ENCODE measurements around the gene SCN4A.
A peak's percentile ranks its signal among the peaks of the same experiment; 100 is the strongest.
"Not testable (repeated sequence)": the region's sequence is repeated elsewhere in the genome, so short reads cannot be mapped to it uniquely, and the experiment has no call there.

The SCN4A gene

DNA sequence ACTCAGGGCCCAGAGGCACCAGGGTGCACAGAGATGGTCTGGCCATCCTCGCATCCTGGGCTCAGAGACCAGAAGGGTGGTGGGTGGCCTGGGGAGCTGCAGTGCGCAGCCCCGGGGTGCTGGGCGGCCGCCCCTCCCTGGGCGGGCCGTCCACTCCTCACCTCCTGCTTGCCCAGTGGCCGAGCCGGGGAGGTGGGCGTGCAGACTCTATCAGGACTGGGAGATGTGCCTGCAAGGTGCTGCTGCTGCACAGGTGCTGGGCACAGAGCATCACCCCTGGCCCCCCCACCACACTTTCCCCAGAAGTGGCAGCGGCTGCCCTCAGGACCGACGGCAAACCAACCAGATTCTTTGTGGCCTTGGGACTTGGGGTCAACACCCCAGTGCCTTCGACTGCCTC, at the start of gene SCN4A:
SCN4A (minus strand) TSS at position 123 of the 400 bp plus-strand sequence; CDS start at position 46, 77 bp downstream.
- DNase-seq (ENCODE audit: low read depth in 2 of 3, low spot score in 2 of 3), result no peak

DNA sequence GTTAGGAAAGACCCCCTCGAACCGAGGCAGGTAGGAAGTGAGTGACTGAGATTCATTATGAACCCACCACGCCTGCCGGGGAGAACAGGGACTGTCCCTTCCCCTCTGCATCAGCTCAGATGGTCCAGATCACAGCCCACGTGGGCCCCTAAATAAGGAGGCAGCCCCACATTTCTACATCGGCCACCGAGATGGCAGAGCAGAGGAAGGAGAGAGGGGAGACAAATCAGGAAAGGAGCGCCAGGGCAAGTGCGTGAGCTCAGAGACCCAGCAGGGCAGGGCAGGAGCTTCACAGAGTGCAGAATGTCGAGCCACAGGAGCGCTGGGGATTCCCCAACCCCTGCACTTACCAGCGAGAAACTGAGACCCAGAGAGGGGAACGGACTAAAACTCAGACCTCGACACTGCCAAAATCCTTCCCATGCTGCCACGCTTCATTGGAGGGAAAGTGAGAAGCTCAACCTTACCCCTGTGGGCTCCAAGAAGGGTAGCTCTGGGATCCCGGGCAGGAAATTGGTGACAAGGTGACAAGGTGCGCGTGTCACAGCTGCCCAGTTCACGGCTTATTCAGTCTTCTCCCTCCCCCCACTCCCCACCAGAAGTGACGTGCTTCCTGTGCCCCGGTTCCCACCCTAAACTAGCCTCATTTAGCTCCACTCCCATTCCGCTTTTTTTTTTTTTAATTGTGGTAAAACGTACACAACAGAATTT, 47.5 kb upstream of the SCN4A start, which contains the start of gene ICAM2:
ICAM2 (minus strand) TSS at position 578 of the 711 bp plus-strand sequence. CDS start 13,942 bp downstream, outside the sequence.
- DNase-seq (ENCODE audit: low read depth in 2 of 3, low spot score in 2 of 3), result peak; percentile 65 to 68 (median 67)

DNA sequence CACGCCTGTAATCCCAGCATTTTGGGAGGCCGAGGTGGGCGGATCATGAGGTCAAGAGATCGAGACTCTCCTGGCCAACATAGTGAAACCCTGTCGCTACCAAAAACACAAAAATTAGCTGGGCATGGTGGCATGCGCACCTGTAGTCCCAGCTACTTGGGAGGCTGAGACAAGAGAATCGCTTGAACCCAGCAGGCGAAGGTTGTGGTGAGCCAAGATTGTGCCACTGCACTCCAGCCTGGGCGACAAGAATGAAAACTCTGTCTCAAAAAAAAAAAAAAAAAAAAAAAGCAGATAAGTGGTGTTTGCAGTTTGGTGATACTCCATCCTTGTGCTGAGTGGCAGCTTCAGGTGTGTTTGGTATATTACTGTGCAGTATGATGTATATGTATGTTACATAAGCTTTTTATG, 46.8 kb upstream of the SCN4A start:
- DNase-seq (ENCODE audit: low read depth in 2 of 3, low spot score in 2 of 3), result not testable (repeated sequence)

DNA sequence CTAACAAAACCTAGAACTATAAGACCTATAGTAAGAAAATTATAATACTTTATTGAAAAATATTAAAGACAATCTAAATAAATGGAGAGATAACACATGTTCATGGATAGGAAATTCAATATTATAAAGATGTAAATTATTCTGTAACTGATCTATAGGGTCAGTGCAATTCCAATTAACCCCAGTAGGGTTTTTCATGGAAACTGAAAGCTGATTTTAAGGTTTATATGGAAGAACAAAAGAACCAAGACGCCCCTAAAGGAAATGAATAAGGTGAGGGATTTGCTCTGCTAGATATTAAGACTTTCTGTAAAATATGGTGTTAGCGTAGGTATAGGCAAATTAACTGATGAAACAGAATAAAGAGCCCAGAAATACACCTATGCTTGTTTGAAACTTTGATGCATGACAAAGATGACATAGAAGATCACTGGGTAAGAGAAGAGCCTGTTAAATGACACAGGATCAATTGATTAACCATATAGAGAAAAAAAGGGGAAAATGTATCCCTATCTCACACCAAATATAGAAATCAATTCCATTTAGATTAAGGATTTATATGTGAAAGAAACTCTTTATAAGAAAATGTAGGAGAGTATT, 44.8 kb upstream of the SCN4A start:
- DNase-seq (ENCODE audit: low read depth in 2 of 3, low spot score in 2 of 3), result no peak

DNA sequence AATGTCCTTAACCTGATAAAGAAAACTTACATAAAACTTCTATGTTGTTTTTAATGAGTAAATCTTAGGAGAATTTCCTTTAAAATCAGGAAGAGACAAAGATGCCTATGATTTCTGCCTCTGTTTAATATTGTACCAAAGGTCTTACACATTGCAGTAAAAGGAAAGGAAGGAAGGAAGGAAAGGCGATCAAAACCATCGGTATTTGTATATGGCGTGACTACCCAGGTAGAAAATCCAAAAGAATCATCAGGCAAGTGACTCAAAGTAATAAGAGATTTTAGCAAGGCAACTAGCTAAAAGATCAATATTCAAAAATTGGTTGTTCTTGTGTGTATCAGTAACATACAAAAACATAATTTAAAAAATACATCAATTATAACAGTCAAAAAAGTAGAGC, 44.3 kb upstream of the SCN4A start:
- no peak for DNase-seq (ENCODE audit: low read depth in 2 of 3, low spot score in 2 of 3)

DNA sequence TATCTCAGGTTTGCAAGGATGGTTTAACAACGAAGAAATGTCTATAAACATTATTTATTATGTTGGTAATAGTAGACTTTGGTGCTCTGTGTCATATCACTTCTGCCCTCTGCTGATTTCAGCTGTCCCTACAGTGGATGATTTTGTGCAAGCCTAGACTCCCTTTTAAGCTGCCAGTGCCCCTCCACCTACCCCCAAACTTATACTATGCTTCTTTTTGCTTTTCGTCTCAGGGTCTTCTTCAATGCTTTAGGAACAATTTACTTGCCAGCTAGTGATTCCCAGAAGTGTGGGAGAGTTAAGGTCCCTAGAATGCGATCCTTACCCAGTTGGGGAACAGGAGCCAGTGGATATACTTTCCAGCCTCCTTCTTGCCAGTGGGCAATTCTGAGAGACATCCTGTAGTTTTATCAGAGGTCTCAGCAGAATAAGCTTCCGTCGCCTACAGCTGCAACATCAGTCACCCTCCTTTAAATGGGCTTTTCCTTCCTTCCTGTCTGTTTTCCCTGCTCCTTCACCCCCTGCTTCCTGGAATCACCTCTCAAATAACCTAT, 43.6 kb upstream of the SCN4A start:
- no peak for DNase-seq (ENCODE audit: low read depth in 2 of 3, low spot score in 2 of 3)

DNA sequence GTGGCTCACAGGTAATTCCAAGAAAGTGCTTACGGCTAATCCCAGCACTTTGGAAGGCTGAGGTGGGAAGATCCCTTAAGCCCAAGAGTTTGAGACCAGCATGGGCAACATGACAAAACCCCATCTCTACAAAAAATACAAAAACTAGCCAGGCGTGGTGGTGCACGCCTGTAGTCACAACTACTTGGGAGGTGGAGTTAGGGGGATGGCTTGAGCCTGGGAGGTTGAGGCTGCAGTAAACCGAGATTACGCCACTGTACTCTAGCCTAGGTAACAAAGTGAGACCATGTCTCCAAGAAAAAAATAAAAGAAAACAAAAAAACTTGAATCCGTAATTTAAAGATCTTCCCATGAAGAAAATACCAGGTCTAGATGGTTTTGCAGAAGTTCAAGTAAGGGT, 42.7 kb upstream of the SCN4A start:
- DNase-seq (ENCODE audit: low read depth in 2 of 3, low spot score in 2 of 3), result no peak

DNA sequence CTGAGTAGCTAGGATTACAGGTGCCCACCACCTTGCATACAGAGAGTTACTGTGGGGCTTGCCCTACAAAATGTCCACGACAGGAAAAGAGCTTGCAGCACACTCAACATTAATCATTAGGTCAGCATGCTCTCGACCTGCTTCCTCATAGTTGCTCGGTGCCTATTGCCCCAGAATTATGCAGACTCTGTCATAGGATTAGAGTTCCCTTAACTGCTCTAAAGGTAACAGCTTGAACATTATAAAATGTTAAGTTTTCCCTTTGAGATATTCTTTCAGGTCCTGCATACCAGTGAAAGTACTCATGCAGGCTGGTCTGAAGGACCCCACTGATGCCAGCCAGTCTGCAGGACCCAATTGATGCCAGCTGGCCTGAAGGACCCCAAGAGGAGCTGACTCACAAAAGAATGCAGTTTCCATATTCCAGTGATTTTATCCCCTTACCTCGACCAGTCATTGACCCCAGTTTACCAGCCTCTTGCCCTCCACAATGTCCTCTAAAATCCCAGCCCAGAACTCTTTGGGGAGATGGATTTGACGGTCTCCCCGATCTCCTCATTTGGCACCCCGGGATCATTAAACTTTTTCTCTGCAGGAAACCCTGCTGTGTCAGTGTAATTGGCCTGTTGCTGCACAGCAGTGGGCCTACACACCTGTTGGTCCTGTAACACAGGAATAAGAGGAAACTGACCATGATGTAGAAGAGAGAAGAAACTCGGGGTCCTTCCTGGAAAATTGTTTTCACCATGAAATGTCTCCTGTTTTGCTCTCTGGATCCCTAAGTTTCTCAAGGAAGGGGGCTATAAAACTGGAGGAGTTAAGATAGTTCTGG, 37.1 kb upstream of the SCN4A start:
- DNase-seq (ENCODE audit: low read depth in 2 of 3, low spot score in 2 of 3), result no peak

DNA sequence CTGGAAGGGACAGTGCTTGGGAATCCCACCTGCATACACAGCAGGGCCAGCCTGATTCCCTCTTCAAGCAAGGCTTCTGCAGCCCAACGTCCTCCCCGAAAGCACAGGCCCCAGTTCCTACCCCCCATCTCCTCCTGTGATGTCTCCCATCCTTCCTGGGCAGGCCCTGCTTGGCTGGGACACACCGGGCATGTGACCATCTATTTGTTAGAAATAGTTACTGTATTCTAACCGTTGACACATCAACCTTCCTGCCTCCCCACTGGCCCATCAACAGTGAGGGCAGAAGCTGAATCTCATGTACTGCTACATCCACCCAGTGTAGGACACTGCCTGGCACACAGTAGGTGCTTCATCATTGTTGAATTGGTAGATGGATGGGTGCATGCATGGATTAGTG, 36.1 kb upstream of the SCN4A start:
- DNase-seq (ENCODE audit: low read depth in 2 of 3, low spot score in 2 of 3), result no peak

DNA sequence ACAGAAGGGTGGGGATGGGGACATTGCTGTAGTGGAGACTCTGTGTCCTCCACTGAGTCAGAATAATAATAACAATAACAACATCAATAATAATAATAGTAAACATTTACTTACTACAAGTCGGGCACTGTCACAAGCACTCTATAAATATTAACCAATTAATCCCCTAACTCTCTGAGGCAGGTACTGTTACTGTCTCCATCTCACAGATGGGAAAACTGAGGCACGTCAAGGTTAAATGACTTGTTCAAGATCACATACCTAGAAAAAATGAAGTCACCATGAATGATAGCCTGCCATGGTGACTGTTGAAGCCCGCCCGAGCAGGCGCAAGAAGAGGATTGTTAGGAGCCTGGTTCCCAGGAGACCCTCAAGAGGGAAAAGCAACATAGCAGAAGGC, 35.6 kb upstream of the SCN4A start:
- no peak for DNase-seq (ENCODE audit: low read depth in 2 of 3, low spot score in 2 of 3)

DNA sequence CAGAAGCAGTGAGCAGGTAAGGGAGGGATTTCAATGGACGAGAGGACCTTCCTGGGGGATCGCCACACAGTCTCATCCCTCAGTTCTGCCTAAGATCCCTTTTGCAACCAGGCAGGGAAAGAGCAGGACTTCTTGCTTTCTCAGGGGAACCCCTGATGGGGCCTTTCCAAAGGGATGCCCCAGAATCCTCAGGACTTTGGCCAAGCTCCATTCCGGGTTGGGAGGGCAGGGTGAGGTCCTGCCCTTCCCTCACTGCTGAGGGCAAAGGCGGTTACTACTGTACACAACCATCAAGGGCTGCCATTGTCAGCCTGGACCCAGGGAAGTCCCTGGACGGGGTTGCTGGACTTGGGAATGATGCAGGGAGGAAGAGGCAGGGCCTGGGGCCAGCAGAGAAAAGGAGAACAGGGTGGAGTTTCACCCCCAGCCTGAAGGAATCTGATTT, 35.1 kb upstream of the SCN4A start:
- DNase-seq (ENCODE audit: low read depth in 2 of 3, low spot score in 2 of 3), result no peak

DNA sequence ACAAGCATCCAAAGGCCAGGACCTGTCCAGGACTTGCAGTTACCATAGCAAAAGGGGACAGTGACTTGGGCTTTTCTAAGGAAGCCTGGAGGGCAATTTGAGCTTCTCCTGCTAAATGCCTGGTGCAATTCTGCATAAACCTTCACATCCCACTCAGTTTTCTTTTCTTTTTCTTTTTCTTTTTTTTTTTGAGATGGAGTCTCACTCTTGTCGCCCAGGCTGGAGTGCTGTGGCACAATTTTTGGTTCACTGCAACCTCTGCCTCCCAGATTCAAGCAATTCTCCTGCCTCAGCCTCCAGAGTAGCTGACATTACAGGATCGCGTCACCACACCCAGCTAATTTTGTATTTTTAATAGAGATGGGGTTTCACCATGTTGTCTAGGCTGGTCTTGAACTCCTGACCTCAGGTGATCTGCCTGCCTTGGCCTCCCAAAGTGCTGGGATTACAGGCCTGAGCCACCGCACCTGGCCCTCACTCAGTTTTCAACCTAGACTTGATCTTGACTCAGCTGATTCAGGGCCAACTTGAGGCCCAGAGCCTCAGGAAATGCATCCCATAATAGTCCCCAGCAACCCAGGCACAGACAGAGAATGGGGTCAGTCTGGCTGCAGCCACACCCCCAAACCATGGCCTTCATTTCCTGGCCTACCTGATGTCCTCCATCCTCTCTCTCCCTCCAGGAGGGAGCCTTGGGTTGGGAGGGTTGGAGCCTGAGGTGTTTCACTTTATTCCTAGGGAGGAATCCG, 34.5 kb upstream of the SCN4A start:
- not testable (repeated sequence) for DNase-seq (ENCODE audit: low read depth in 2 of 3, low spot score in 2 of 3)

DNA sequence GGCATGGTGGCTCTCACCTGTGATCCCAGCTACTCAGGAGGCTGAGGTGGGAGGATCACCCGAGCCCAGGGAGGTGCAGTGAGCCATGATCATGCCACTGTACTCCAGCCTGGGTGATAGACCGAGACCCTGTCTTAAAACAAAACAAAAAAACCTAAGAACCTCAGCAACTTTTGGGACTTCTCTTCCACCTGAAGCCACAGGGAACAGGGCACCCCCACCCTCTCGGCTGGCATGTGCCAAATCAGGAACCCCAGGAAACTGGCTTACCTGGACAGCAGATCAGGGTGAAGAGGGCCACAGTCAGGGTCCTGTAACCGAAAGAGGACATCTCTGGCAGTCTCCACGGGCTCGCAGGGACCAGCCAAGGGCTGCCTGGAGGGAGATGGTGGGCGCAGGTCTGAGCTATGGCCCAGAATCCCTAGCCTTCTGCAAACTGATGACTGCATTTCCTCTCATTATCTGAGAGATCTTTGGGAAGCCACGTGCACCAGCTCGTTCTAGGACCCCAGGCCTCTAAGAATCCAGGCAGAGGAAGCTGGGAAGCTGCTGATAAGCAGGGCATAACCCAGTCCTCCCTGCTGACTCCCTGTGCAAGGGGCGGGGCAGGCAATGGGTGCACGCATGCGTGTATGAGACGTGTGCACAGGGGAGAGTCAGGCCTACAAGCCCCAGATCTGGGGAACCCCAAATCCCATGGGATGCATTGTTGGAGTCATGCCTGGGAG, 33.8 kb upstream of the SCN4A start:
- DNase-seq (ENCODE audit: low read depth in 2 of 3, low spot score in 2 of 3), result no peak

DNA sequence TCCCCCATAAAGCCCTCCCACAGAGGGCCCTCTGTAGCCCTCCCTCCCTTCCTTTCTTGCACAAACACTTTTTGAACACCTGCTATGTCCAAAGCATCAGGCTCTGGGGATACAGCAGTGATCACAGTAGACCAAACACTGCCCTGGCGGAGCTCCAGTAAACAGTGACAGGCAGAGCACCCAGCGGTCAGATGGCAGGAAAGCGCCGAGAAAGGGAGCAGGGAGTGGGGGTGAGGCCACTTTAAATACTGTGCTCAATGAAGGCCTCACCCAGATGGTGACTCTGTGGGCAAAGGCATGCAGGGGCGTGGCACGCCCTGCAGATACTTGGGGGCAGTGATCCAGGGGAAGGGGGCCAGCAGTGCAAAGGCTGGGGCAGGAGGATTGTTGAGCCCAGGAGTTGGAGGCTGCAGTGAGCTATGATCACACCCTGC, 33.0 kb upstream of the SCN4A start:
- no peak for DNase-seq (ENCODE audit: low read depth in 2 of 3, low spot score in 2 of 3)

DNA sequence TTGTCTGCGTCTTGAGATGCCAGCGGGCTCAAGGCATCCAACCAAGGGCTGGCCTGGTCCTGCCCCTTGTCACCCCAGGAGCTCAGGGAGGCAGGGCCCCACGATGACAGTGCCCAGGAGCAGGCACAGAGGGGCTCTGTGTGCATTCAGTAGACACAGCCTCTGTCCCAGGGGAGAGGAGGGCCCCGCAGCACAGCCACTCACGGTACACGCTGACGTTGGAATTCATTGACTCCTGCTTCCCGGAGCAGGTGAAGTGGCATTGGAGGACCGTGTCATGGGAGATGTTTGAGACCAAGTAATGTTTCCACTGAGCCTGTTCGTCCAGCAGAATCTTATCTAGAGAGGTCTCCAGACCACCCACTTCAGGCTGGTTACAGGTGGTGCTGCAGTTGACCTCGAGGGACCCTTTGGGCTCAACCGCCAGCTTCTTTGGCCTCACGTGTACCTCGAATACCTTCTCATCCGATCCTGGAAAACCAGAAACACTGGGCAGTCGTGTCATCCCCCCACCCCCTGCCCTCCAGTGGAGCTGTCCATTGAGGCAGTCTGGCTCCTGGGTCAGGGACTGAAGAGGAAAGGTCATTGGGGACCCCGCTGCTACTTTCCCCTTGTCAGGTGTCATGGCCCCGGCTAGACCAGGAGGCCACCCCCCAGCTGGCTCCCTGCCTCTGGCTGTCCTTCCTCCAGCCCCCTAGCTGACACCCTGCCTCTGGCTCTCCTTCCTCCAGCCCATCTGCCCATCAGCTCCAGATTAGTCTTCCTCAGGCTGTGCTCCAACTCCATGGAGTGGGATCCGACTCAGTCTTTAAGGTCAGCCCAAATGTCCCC, 32.4 kb upstream of the SCN4A start:
- no peak for DNase-seq (ENCODE audit: low read depth in 2 of 3, low spot score in 2 of 3)

DNA sequence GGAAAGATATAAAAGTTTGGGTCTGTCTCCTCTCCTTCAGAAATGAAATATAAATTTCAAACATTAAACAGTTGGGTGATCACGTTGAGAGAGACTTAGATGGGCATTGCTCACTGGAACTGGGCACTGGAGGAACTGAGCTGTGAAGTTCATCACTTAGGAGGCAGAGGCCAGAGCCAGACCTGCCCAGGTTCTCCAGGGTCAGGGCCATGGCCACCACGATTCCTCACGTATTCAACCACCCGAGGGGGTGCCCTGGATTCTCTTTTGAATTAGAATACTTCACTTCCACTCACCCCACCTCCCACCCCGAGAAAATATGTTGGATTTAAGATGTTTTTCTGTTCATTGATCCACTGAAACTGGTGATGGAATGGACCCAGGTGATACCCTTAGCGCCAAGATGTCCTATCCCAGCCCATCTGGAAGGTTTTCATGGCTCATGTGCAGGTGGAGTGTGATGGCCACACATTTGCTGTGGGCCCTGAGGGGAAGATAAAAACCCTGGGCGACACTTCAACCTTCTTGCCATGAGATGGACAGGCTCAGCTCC, 31.6 kb upstream of the SCN4A start:
- no peak for DNase-seq (ENCODE audit: low read depth in 2 of 3, low spot score in 2 of 3)

DNA sequence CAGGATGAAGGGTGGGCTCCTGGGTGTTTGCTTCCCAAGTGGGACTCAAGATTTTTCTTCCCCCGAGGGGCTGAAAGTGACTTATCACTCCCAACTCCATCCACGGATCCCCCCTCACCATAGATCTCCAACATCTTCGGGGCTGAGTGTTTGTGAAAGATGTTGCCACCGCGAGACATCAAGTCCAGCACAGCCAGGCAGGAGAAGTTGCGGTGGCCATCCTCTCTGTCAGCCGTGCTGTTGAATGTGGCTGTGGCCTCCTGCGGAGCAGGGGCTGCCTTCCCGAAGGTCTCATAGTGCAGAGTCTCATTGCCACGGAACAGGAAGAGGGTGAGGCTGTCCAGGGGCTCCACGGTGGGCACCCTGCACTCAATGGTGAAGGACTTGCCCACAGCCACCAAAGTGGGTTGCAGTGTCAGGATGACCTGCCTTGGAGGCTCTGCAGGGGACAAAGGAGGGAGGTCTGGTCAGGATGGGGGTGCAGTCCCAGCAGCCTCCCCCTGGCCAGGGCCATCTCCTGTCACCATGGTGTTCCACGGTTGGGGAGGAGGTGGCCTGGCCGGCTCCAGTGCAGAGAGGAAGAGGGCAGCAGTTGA, 30.9 kb upstream of the SCN4A start:
- DNase-seq (ENCODE audit: low read depth in 2 of 3, low spot score in 2 of 3), result no peak

DNA sequence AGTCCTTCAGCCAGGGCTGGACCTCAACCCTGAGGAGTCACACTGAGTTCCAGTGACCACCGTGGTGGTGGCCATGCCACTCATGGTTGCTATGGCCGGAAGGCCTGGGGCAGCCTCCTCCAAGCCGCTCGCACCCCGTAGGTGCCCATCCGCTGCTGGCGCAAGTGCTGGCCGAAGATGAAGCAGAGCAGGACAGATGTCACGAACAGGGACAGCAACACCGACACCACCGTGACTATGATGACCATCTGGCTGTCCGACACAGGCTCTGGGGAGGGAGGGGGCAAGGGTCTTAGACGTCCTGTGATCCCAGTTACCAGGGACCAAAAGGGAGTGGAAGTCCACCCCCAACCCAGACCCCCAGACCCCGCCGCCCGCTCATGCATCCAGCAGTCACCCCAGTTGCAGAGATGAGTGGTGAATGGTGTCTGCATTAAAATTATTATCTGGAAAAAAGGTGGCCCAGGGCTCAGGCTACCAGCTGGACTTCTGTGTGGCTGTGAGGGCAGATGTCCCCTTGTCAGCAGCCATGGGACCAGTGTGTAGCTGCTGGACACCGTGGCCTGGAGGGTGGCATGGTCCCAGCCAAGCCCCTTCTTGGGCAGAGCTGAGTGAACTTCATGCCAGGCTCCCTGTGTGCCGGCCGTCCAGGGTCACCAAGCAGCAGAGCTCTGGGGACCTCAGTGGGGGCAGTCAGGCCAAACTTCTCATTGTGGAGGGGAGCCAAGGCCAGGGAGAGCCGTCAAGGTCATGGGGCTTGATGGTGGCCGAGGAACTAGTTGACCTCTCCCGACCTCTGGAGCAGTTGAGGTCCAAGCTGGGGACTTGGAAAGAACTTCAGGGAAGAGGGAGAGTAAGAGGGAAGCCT, 30.2 kb upstream of the SCN4A start:
- no peak for DNase-seq (ENCODE audit: low read depth in 2 of 3, low spot score in 2 of 3)

All from activated CD8-positive, alpha-beta memory T cell treated with anti-CD3 and anti-CD28 coated beads for 48 hours (primary cell).